Activated CD8-positive, alpha-beta memory T cell treated with anti-CD3 and anti-CD28 coated beads for 36 hours (primary cell): ENCODE data around the gene ZNF587. TPM values are rescaled to one million over a fixed set of nuclear protein-coding genes. Genes with fewer than 3 reads are reported as not detected.
"Not testable (repeated sequence)": the region's sequence is repeated elsewhere in the genome, so short reads cannot be mapped to it uniquely, and the experiment has no call there.

Experiments
- CTCF ChIA-PET: fragments of 350-600 bp; sonication (Branson Sonifier 250); formaldehyde crosslinking; loops from one replicate; lab custom pipeline; 2021; ENCODE audit warnings: antibody characterized with exemption; lab: Charles Lee
- POLR2A ChIA-PET: fragments of 350-600 bp; sonication (Branson Sonifier 250); formaldehyde crosslinking; loops from one replicate; lab custom pipeline; 2021; ENCODE audit warnings: antibody characterized with exemption; lab: Charles Lee
- total RNA-seq, 2 experiments: library from RNA; stranded (reverse); gene quantifications; one replicate each; pipeline ENCODE4 v1.2.3, GENCODE V29; 2021

The ZNF587 gene
- total RNA-seq: 10 to 100 TPM; 23.9 to 24.0 TPM

- POLR2A ChIA-PET: interaction anchor here (0.5 to 1.0 kb wide), 3 partner anchors 30 to 317 kb away, joined by 3 to 6 read pairs (median 4); no protein-coding TSS in a partner anchor
- CTCF ChIA-PET: not testable (repeated sequence)
Observed at GRCh38 chr19:57849666-57850473, at the start of gene ZNF587. Gene ZNF587 (plus strand): TSS chr19:57849859. CDS start chr19:57850039, 180 bp downstream.

DNA sequence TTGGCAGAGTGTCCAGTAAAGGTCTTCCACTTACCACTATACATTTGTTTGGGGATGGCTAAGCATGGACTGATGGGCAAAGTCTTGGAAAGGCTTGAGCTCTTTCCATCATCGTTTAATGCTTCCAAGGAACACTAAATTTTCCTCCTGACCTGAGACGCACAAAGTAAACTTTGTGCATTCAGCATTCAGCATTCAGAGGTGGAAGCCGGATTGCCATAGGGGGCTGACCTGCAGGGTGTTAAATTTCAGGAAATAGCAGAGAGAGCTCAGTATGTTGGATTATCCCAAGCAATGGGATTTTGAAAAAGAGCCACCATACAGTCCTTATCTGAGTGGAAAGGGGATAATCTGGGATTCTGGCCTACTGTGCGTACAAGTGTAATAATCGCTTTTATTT is 49.0 kb upstream of the ZNF587 start:
- ChIA-PET CTCF (no interaction called here), POLR2A (interaction anchor here (0.5 kb wide), 1 partner anchor 51 kb away, joined by 3 read pairs; no protein-coding TSS in a partner anchor)

DNA sequence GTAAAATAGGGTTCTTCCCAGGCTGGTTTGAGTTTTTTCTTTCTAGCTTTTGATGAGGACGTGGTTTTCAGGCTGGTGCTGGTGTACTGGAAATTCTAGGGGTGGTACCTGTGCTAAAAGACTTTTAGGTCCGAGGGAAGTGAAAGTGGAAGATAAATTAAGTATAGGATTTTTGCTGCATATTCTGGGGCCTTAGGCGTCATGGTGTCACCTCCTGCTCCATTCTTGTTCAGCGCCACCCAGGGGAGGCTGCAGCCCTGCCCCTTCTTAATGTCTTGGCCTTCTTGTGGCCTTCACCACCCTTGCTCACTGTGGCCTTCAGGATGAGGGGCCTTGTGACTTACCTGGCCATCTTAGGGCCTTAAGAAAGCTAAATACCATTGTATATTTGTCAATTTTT is 47.4 kb upstream of the ZNF587 start:
- CTCF ChIA-PET: interaction anchor here (1.3 kb wide), 1 partner anchor 62 kb away, joined by 3 read pairs; no protein-coding TSS in a partner anchor
- POLR2A ChIA-PET: no interaction called here

DNA sequence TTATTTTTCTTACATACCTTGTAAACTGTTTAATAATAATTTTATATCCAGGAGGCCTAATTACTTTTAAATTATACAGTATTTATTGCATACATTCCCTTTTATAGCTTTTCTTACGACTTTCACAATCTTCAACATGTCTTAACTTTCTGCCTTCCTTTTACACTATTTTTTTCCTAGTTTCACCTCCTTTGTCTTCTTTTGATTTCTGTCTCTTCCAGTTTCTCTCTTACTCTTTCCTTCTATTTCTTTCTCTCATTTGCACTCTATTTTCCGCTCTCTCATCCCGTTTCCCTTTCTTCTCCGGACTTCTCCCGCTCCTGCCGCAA is 46.4 kb upstream of the ZNF587 start:
- CTCF ChIA-PET: interaction anchor here (1.3 kb wide), 1 partner anchor 63 kb away, joined by 3 read pairs; no protein-coding TSS in a partner anchor
- POLR2A ChIA-PET: no interaction called here

DNA sequence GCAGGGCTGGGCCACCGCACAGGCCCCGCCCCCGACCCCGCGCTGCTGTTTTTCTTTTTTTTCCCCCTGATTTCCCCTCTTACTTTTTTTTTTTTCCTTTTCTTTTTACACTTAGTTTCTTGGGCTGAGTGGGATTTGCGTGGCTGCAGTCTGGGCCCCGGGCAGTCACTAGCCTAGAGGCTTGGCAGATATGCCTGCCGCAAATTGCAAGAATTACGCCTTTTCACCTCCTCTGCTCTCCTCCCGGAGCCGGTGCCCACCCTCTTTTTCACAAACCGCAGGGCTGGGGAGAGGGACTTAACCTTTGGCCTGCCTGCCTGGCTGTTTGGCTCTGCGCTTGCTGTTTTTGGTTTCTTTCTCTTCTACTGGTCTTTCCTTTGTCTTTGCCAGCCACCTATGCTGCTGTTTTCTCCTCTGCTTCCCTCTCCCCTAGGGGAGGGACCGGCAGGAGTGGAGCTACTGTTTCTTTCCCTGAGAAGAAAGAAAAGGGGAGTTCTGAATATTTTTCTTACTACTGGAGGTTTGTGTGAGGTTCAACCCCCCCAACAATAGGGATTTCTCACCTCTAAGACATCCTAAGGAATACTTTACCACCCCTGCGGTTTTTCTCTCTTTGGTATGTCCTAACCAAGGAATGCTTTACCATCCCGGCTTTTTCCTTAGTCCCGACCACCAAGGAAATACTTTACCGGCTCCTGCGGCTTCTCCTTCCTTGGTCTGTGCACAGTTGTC is 45.9 kb upstream of the ZNF587 start:
- POLR2A ChIA-PET: interaction anchor here (0.6 kb wide), 1 partner anchor 57 kb away, joined by 6 read pairs; no protein-coding TSS in a partner anchor
- CTCF ChIA-PET: interaction anchor here (1.3 kb wide), 1 partner anchor 64 kb away, joined by 3 read pairs; no protein-coding TSS in a partner anchor

DNA sequence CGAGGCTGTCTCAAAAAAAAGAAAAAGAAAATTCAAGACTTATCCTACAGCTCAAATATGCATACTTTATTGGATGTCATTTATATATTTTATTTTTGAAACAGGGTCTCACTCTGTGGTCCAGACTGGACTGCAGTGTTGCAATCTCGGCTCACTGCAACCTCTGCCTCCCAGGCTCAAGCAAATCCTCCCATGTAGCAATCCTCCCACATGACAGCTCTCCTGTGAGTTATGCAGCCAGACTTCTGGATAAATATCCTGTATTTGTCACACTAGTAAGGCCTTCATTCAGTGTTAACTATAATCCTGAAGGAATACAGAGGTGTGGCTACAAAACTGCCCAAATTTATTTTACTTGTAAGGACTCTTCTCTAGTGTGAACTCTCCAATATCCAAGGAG is 42.1 kb upstream of the ZNF587 start:
- CTCF ChIA-PET: no interaction called here
- POLR2A ChIA-PET: no interaction called here

GRCh38 chr19:57810410-57811295 is 39.0 kb upstream of the ZNF587 start:
- CTCF ChIA-PET: interaction anchor here (1.2 kb wide), 1 partner anchor 37 kb away, joined by 7 read pairs; no protein-coding TSS in a partner anchor
- POLR2A ChIA-PET: not testable (repeated sequence)

DNA sequence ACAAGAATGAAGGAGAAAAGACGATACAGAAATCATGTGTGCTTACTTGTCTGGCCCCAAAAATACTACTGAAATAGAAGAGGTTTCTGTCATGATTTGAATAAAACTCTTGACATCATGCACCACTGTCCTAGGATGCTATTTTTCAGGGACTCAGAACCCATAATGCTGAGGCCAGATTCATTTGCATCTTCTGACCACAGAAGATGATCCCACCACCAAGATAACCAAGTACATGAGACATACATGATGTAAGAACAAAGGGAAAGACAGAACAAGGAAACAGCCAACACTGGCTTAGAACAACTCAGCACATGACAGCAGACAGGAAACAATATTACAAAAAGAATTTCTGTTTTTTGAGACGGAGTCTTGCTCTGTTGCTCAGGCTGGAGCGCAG is 37.4 kb upstream of the ZNF587 start:
- ChIA-PET CTCF (interaction anchor here (1.2 kb wide), 1 partner anchor 39 kb away, joined by 7 read pairs; no protein-coding TSS in a partner anchor), POLR2A (no interaction called here)

GRCh38 chr19:57812975-57813820 is 36.5 kb upstream of the ZNF587 start:
- CTCF ChIA-PET, POLR2A ChIA-PET: not testable (repeated sequence)

- ChIA-PET CTCF (no interaction called here), POLR2A (interaction anchor here (0.6 kb wide), 1 partner anchor 136 kb away, joined by 3 read pairs; no protein-coding TSS in a partner anchor)
Observed at GRCh38 chr19:57813919-57814504, 35.6 kb upstream of the ZNF587 start.

DNA sequence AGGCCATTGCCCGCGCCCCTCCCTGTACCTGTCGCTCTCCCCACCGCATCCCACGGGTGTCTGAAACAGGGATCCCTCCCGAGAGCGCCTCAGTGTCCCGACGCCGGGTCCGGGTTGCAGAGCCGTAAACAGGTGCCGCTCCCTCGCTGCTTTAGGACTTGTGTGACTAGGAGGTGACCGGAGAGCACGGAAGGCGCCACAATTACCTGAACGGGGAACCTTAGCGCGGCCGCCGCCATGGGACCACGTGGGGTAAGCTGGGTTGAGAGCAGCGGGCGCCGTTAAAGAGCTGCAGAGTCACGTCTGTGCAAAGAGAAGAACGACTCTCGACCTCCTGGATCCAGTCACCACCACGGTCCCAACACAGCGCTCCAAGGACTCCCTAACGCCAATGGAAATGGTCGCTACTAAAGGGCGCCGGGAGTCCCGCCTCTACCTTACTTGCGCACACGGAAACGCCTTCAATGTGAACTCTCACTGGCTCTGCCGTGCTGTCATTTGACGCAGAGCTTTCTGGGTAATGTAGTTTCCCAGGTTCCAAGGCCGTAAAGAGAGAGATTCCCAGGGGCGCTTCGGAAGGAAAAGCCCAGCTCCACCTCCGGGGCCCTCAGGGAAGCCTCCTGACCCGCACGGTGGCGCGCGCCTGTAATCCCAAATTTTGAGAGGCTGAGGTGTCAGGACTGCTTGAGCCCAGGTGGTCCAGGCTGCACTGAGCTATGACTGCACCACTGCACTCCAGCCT is 35.0 kb upstream of the ZNF587 start, which contains the start of gene ZNF552:
Gene ZNF552, minus strand, starts transcription at position 409 of the 742 bp plus-strand sequence. Its CDS starts 170 bp downstream, at position 239.
- ChIA-PET POLR2A (interaction anchor here (0.6 kb wide), 2 partner anchors 135 to 290 kb away, joined by 3 read pairs; no protein-coding TSS in a partner anchor), CTCF (interaction anchor here (0.6 to 1.2 kb wide), 3 partner anchors 87 to 986 kb away, joined by 3 to 7 read pairs (median 3); partner anchors contain the start of gene ZNF671)

GRCh38 chr19:57815247-57816075 is 34.2 kb upstream of the ZNF587 start:
- ChIA-PET POLR2A (interaction anchor here (0.6 kb wide), 1 partner anchor 289 kb away, joined by 3 read pairs; no protein-coding TSS in a partner anchor), CTCF (interaction anchor here (0.6 to 1.2 kb wide), 3 partner anchors 88 to 987 kb away, joined by 3 to 7 read pairs (median 3); partner anchors contain the start of gene ZNF671)

GRCh38 chr19:57816652-57817051 is 33.0 kb upstream of the ZNF587 start:
- ChIA-PET POLR2A (no interaction called here), CTCF (no interaction called here)

DNA sequence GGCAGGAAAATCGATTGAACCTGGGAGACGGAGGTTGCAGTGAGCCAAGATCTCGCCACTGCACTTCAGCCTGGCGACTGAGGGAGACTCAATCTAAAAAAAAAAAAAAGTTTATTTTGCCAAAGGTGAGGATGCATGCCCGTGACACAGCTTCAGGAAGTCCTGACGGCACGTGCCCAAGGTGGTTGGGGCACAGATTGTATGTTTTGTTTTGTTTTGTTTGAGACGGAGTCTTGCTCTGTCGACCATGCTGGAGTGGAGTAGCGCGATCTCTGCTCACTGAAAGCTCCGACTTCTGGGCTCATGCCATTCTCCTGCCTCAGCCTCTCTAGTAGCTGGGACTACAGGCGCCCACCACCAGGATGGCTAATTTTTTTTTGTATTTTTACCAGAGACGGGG is 31.7 kb upstream of the ZNF587 start:
- CTCF ChIA-PET: no interaction called here
- POLR2A ChIA-PET: interaction anchor here (0.6 to 0.7 kb wide), 2 partner anchors 45 to 415 kb away, joined by 3 to 4 read pairs; no protein-coding TSS in a partner anchor

DNA sequence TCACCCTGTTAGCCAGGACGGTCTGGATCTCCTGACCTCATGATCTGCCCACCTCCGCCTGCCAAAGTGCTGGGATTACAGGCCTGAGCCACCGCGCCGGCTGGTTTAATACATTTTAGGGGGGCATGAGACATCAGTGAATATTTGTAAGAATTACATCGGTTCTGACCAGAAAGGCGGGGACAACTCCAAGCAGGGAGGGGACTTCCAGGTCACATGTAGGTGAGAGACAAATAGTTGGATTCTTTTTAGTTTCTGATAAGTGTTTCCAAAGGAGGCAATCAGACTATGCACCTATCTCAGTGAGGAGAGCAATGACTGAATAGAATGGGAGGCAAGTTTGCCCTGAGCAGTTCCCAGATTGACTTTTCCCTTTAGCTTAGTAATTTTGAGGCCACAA is 31.3 kb upstream of the ZNF587 start:
- ChIA-PET CTCF (interaction anchor here (0.9 kb wide), 1 partner anchor 13 kb away, joined by 3 read pairs; no protein-coding TSS in a partner anchor), POLR2A (interaction anchor here (0.6 to 1.0 kb wide), 6 partner anchors 45 to 414 kb away, joined by 3 to 5 read pairs (median 4); partner anchors contain the start of gene ZNF154)
